Astrocyte of the cerebellum (primary cell): Measurements from ENCODE around the gene SWSAP1.
A peak's percentile ranks its signal among the peaks of the same experiment; 100 is the strongest.
"Not testable (repeated sequence)": the region's sequence is repeated elsewhere in the genome, so short reads cannot be mapped to it uniquely, and the experiment has no call there.

Experiments
- DNase-seq: peaks from one replicate; pipeline ENCODE4 v3.0.0-alpha.2; 2011; ENCODE audit warnings: low read depth
- H3K4me3 ChIP-seq: 2 replicates; pipeline ENCODE4 v1.5.1; 2011; ENCODE audit warnings: mild to moderate bottlenecking, low read depth, low read length, moderate library complexity
- in situ Hi-C: cut with HindIII; loops from 2 replicates; pipeline ENCODE4 v1.10.0; 2017; ENCODE audit warnings: low sequenced_read_pairs
- TF ChIP-seq, protein P1 (sequence below): IDR thresholded peaks from 2 replicates; pipeline ENCODE4 v1.5.1; 2012; ENCODE audit warnings: low read length, low read depth, moderate library complexity, mild to moderate bottlenecking; ENCODE audit errors: missing control alignments

The SWSAP1 gene

DNA sequence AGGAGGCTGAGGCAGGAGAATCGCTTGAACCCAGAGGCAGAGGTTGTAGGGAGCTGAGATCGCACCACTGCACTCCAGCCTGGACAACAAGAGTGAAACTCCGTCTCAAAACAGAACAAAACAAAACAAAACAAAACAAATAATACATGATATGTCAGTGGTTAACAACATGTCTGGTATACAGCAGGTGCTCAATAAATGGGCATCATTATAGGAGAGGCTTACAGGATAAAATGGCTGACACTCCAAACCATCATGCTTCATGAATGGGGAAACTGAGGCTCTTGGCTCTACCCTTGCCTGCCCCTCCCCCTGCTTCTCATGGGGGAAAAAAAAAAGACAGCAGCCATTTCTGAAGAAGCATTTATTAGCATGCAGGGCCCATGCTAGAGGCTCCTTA is 32.0 kb upstream of the SWSAP1 start:
- H3K4me3 ChIP-seq = no peak overlapping the region
- DNase-seq = no peak
- TF ChIP-seq, protein P1, sequence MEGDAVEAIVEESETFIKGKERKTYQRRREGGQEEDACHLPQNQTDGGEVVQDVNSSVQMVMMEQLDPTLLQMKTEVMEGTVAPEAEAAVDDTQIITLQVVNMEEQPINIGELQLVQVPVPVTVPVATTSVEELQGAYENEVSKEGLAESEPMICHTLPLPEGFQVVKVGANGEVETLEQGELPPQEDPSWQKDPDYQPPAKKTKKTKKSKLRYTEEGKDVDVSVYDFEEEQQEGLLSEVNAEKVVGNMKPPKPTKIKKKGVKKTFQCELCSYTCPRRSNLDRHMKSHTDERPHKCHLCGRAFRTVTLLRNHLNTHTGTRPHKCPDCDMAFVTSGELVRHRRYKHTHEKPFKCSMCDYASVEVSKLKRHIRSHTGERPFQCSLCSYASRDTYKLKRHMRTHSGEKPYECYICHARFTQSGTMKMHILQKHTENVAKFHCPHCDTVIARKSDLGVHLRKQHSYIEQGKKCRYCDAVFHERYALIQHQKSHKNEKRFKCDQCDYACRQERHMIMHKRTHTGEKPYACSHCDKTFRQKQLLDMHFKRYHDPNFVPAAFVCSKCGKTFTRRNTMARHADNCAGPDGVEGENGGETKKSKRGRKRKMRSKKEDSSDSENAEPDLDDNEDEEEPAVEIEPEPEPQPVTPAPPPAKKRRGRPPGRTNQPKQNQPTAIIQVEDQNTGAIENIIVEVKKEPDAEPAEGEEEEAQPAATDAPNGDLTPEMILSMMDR = no peak
- in situ Hi-C loops = no loop called here

DNA sequence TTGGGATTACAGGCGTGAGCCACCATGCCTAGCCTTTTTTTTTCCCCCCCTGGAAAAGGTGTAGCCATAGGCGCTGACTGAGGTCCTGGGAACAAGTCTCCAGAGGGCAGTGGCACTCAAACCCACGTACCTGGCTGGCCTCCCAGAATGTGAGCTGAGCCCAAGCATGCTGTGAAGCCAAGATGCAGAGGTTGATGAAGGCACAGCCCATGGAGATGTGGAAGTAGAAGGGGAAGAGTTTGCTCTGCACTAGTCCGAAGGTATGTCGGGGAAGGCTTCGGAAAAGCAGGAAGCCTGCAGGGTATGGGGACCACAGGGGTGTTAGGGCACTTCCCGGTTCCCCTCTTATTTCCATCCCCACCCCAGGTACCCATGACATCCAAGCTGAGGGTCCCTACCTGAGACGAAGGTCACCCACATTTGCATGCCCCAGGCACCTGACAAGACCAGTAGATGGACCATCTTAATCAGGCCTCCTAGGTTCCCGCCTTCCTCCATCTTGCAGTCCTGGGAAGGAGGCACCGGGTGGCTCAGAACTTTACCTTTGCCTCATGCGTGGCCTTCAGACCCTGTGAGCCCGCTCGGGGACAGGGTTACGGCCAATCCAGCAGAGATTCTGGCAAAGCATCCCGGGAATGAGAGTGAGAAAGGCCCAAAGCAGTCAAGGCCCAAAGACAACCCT is 29.2 kb upstream of the SWSAP1 start:
- H3K4me3 ChIP-seq = peak overlapping the region; percentile 65
- no peak for DNase-seq
- TF ChIP-seq, protein P1 = no peak
- in situ Hi-C loops = no loop called here

DNA sequence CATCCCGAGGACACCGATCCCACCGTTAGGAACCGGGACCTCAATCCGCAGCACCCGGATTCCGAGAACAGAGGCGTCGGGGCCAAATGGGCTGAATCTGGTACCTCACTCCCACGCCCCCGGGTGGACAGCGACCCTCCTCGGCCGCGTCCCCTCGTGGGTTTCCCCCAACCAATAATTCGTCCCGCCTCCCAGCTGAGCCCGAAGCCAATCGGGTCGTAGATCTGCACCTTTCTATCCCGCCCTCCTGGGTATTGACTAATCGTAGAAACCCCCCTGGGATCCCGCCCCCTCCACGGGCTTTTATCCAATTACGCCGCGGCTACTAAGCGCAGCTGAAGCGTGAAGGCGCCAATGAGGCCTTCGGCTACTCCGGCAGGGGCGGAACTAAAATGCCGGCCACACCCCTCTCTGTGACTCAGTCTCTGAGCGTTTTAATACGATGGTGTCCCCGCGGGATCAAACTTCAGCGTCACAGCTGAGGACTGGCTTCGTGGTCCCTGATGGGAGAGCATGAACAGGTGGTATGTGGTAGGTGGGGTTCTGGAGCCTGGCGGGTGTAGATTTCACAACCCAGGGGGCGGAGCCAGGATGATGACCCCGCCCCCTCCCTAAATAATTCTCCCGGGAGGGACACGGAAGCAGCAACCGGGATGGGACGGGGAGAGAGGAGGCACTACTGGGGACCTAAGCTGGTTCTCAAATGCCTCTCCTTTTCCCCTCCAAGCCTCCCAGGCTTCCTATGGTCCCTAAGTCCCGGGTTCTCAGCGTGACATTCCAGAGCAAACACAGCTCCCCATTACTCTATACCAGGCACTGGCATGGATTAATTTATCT is 28.1 kb upstream of the SWSAP1 start, which contains the start of the genes CCDC159 and TMEM205:
TSS of gene CCDC159 (plus strand) at position 416 of the 837 bp plus-strand sequence. CDS start at position 504, 88 bp downstream.
TSS of gene TMEM205 (minus strand) at position 165 of the 837 bp plus-strand sequence. CDS start 649 bp downstream, outside the sequence.
- TF ChIP-seq, protein P1 = no peak
- in situ Hi-C loops = no loop called here
- DNase-seq = peak; percentile 98
- peak within 1 kb of the TSS; percentile 65 for H3K4me3 ChIP-seq

DNA sequence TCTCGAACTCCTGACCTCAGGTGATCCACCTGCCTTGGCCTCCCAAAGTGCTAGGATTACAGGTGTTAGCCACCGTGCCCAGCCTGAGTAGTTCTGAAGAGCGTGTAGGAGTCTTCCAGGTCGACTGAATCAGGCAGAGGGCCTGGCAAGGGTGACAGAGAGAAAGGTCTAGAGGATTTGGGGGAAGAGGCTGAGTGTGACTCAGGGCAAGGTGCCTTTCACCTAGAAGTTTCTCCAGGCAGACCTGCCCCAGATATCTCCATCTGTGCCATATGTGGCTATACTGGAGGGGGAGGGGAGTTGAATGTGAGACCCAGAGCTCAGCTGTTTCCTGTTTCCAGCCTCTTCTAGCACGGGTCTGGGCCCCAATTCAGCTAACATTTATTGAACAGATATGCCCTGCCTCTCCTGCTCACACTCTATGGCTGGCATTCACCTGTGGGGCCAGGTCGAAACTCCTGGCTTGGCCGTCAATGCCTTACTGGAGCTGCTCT is 26.9 kb upstream of the SWSAP1 start:
- in situ Hi-C loops = no loop called here
- no peak overlapping the region for H3K4me3 ChIP-seq

DNA sequence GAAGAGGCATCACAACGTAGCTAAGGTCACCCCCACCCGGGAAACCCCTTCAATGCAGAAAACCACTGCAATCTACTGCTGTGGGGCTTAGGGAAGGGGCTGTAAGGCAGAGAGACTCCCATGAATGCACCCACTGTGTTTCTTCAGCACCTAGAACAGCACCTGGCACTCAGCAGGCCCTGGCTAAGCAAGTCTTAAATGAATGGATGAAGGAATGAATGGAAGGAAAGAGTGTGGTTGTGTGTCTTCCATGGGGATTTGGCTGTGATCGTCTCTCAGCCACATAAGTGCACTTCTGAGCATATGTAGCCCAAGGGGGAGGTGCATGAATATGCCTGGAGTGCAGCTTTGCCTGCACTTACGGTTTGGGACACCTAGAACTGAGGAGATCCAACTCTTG is 25.3 kb upstream of the SWSAP1 start:
- no peak for DNase-seq

More for the DNA sequence above, 26.9 kb upstream of the SWSAP1 start:
- no peak for DNase-seq
- TF ChIP-seq, protein P1 = no peak

DNA sequence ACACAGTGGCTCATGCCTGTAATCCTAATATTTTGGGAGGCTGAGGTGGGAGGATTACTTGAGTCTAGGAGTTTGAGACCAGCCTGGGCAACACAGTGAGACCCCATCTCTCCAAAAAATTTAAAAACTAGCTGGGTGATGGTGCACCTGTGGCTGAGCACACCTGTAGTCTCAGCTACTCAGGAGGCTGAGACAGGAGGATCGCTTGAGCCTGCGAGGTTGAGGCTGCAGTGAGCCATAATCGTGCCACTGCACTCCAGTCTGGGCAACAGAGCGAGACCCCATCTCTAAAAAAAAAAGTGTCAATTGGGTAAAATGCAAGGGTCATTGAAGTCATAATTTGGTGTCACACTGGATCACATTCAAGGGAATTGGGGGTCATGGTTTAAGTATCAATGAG is 20.4 kb upstream of the SWSAP1 start:
- not testable (repeated sequence) for H3K4me3 ChIP-seq

More for the DNA sequence above, 25.3 kb upstream of the SWSAP1 start:
- in situ Hi-C loops = no loop called here
- no peak overlapping the region for H3K4me3 ChIP-seq
- TF ChIP-seq, protein P1 = no peak

More for the DNA sequence above, 20.4 kb upstream of the SWSAP1 start:
- DNase-seq, in situ Hi-C loops: not testable (repeated sequence)
